HG03460 (cell line): ENCODE data around the gene MOB3C.

Source experiments
- ATAC-seq: cut with Tn5 transposase; IDR thresholded peaks from one replicate; pipeline ENCODE4 v1.9.1; 2021; ENCODE audit not compliant: unreplicated experiment

The MOB3C gene

DNA sequence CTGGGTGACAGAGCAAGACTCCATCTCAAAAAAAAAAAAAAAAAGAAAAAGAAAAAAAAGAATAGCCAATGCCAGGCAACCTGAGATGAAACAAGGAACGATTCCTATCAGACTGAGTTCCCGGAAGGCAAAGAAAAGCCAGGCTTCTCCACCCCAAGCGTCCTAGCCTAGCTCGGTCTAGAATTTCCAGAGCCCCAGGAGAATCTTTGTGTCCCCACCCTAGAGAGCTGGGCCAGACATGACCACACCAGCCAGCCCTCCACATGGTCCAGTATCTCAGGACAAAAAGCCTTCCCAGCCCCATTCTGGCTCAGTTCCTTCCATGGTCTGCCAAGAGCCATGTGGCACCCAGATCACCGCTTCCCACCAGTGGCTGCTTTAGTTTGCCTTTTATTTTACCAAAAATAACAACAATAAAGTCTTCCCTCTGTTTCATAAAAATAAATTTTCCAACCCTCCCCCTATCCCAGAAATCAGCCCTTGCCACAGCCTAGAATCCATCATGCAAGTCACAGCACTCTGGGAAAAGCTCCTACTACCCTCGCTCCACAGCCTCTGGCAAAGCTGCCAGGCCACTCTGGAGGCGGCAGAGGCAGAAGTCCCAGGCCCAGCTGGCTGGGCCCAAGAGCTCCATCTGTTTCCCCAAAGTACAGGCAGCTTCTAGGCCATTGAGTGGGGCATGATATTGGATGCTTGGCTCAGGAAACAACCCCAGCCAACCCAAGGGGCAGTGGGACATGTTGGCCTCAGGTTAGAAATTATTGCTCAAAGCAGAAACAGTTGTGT lies 9.1 kb downstream of the MOB3C start:
- ATAC-seq: no peak

GRCh38 chr1:46606255-46606965 lies 10.2 kb downstream of the MOB3C start:
- no peak for ATAC-seq

GRCh38 chr1:46605232-46605631 lies 11.4 kb downstream of the MOB3C start:
- ATAC-seq: no peak

- ATAC-seq: peak; percentile 96
Measured at GRCh38 chr1:46603858-46604549, 12.6 kb downstream of the MOB3C start, which contains the start of gene MKNK1. Gene MKNK1, minus strand, starts transcription at chr1:46604268. Its CDS starts 20,941 bp downstream, at chr1:46583327.

GRCh38 chr1:46603481-46603857 lies 13.1 kb downstream of the MOB3C start:
- peak; percentile 17 for ATAC-seq

DNA sequence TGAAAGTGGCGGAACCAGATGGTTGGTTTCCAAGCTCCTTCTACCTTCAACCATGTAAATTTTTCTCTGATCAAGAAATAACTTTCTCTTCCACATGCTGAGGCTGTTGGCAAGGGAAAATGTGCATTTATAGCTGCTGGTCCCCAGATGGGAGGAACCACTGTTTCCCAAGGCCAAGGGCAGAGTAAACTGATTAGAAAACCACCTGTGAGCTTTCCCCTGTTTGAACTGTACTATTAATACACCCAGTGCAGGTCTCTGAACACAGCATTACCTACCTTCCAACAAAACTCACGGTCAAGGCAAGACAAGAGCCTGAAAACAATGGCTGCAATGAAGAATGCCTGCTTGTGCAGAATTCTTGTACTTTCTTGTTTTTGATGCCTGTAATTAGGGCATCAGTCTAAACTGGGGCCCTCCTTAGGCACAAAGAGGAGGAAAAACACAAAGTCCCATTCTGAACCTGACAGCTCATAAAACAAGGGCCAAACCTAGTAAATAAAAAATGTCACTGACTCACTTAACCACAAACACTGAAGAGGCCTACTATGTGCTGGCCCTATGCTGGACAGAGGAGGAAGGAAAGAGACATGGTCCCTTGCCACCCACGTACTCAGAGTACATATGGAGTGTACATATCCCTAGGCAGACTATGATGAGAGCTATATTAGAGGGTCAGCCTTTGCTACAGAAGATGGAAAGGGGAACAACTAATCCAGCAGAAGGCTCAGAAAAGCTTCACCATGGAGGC lies 15.2 kb downstream of the MOB3C start:
- ATAC-seq: no peak

DNA sequence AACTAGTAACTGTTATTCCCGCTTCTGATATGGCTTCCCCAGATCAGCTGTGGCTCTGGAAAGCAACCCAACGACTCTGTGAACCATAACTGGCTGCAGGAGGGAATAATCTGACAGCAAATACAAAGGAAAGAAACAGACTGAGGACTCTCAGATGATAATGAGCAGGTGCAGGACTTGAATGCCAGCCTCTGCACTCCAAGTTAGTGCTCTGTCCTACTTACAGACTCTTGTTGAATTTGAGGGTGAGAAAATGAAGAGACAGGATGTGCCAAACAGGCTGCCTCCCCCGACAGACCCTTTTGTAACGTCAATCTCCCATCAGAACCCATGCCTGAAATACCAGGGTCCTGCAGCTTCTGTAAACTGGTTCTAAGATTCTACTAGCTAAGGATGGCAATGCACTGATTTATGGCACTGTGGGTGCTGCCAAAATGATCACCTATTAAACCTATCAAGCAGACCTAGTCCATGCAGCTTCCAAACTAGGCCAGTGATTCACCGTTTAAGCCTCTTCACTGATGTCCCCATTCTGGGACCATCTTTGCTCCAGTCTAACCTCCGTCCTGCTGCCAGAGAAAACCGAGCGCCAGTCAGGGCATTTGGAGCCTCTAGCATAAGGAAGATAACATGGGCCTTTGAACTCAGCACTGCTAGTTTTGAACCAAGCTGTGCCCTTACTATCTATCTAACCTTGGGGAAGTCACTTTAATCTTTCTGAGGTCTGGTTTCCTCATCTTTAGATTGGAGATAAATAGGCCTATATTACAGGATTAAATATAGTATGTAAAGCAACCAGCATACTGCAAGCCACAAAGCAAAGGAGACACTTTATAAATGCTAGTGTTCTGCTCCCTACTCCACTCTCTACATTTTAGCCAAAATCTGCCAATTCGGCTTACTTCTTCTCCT lies 17.3 kb downstream of the MOB3C start:
- no peak for ATAC-seq

DNA sequence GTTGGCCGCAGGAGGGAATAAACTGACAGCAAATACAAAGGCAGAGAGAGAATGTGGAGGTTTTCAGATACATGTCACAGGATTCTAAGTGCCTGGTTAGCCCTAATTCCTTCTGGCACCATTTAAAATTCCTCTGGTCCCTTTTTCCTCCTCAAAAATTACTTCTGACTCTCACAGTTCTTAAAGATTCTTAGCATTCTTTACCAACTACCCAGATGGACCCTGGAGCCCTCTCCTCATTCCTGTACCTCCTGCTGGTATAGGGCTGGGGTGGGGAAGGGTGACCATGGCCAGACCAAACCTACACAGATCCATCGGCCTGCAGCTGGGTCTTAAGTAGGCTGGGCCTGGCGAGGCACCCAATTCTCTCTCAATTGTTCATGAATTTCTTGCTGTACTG lies 19.8 kb downstream of the MOB3C start:
- ATAC-seq: no peak

- no peak for ATAC-seq
Measured at GRCh38 chr1:46596036-46596435, 20.6 kb downstream of the MOB3C start.

DNA sequence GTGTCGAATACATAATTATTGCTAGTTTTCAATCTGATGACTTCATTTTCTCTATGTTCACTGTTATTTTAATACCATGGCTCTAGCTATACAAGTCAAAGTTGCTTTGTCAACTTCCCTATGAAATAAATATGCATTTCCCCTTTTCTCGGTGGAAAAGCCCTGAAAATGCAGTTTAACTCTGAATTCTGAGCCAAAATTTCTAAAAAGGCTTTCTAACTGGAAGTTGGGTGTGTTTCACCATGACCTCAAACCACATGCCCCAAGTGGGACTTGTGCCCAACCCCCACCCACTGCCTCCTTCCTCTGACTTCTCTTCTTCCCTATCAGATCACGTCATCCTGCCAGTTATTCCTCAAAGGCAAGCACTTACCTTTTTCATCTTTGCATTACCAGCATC lies 21.5 kb downstream of the MOB3C start:
- ATAC-seq: no peak

GRCh38 chr1:46594063-46594462 lies 22.5 kb downstream of the MOB3C start:
- ATAC-seq: no peak

DNA sequence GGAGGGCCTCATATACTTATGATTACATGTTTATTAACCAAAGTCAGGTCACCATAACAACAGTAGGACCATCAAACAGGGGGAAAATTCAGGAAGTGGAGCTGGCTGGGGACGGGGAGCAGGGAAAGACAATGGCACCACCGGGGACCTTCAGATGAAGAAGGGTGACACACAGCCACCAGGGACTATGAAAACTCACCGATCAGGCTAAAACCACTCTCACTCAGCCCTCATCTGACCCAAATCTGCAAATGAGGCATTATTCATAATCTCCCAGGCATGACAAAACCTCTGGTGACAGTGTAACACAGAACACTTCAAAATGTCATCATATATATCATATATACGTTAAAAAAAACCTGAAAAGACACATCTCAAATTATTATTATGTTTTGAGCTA lies 23.8 kb downstream of the MOB3C start:
- no peak for ATAC-seq

GRCh38 chr1:46589529-46589928 lies 27.1 kb downstream of the MOB3C start:
- no peak for ATAC-seq

GRCh38 chr1:46587069-46587468 lies 29.5 kb downstream of the MOB3C start:
- no peak for ATAC-seq

DNA sequence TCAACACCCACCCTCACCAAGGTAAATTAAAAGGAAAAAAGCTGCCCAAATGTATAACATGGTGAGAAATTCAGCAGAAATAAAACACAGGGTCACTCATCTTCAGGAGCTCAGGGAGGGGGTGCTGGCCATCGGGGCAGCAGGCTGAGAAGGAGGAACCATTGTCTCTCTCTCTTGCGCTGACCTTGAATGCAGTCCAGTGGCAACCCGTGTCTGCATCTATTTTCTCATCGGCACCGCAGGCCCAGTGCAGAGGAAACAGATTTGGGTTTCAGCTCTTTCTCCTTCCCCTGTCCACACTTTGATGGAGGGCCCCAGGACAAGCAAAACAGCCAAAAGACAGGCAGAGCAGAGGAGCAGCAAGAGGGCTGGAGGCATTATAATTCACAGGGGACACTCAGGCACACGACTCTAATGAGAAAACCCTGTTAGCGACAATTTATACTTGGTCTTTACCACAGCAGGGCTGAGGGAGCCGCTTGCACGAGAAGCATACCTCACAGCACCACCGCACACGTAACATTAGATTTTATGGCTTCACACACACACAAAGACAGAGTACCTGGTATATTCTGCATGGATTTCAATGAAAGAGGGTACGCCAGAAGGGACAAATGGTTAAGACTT lies 31.2 kb downstream of the MOB3C start:
- ATAC-seq: no peak

GRCh38 chr1:46583494-46583893 lies 33.1 kb downstream of the MOB3C start:
- ATAC-seq: no peak

- no peak for ATAC-seq
Measured at GRCh38 chr1:46582972-46583371, 33.6 kb downstream of the MOB3C start.

DNA sequence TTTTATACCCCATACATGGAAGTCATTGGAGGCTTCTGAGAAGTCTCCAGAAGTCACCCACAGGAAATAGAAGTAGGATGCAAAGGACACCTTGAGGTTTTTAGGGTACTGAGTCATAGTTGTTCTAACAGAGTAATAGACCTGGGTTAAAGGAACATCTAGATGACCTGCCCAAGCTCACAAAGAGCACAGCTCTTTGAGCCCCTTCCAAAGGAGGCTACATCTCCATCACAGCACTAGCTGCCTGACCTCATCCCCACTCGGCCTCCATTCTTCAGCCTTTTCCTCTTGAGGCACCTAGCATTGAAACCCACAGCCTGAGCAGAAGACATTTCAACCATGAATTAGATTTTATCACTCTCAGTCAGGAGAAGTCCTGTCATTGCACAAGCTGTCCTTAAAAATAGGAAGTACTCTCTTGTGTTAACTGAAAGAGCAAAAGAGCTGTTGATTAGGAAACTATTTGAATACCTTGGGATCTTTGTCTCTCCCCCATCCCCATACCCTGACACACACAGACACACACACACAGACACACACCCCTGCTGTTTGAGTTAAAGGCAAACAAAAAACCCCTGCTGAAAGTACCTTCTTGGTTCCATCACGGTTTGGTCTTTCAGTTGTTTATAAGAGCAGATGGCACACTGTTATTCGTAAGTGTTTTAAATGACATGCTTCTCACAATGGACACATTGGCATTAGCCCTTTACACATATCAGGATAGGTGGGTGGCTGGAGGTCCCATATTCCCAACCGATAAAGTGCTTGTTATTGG lies 34.7 kb downstream of the MOB3C start:
- ATAC-seq: no peak
